SK-N-SH treated with all-trans-retinoic acid at 6 μM for 48 hours (cell line): ENCODE data around the gene KCTD5.

Source experiments
- ATAC-seq: fragments of 200-7000 bp; cut with Tn5 transposase; 3 replicates; pipeline ENCODE4 v1.9.1; 2020; ENCODE audit warnings: mild to moderate bottlenecking, moderate library complexity
- ARNTL ChIP-seq: fragments of 450-650 bp; formaldehyde crosslinking; IDR thresholded peaks from 2 replicates; pipeline ENCODE4 v1.5.0; 2020; ENCODE audit warnings: low read depth, mild to moderate bottlenecking, moderate library complexity, borderline replicate concordance
- BACH2 ChIP-seq: fragments of 250-450 bp; sonication (Bioruptor Pico); IDR thresholded peaks from 2 replicates; pipeline ENCODE4 v1.9.0; 2021; ENCODE audit warnings: mild to moderate bottlenecking, borderline replicate concordance
- CSDC2 ChIP-seq: fragments of 250-450 bp; sonication (Bioruptor Pico); IDR thresholded peaks from 2 replicates; pipeline ENCODE4 v1.5.0; 2020; ENCODE audit warnings: mild to moderate bottlenecking, moderate library complexity
- CSRNP3 ChIP-seq: fragments of 250-450 bp; sonication (Bioruptor Pico); IDR thresholded peaks from 2 replicates; pipeline ENCODE4 v1.5.1; 2021; ENCODE audit warnings: mild to moderate bottlenecking, moderate library complexity
- GLIS3 ChIP-seq: fragments of 250-450 bp; sonication (Bioruptor Pico); IDR thresholded peaks from 2 replicates; pipeline ENCODE4 v1.5.0; 2020; ENCODE audit warnings: mild to moderate bottlenecking, moderate library complexity
- OSR1 ChIP-seq: fragments of 250-450 bp; sonication (Bioruptor Pico); IDR thresholded peaks from 2 replicates; pipeline ENCODE4 v1.8.0; 2022; ENCODE audit warnings: moderate library complexity, mild to moderate bottlenecking, inconsistent platforms
- PATZ1 ChIP-seq: fragments of 250-450 bp; sonication (Bioruptor Pico); IDR thresholded peaks from 2 replicates; pipeline ENCODE4 v1.8.0; 2020; ENCODE audit warnings: mild to moderate bottlenecking, moderate library complexity, borderline replicate concordance
- POU6F1 ChIP-seq: fragments of 250-450 bp; sonication (Bioruptor Pico); IDR thresholded peaks from 2 replicates; pipeline ENCODE4 v1.8.0; 2021; ENCODE audit warnings: low read depth, mild to moderate bottlenecking, moderate library complexity, borderline replicate concordance
- RARB ChIP-seq: fragments of 250-450 bp; sonication (Bioruptor Pico); IDR thresholded peaks from 2 replicates; pipeline ENCODE4 v1.8.0; 2021; ENCODE audit warnings: mild to moderate bottlenecking, moderate library complexity
- SNAI2 ChIP-seq: fragments of 250-450 bp; sonication (Bioruptor Pico); IDR thresholded peaks from 2 replicates; pipeline ENCODE4 v1.5.0; 2020; ENCODE audit warnings: mild to moderate bottlenecking, moderate library complexity
- TCF4 ChIP-seq: fragments of 250-450 bp; sonication (Bioruptor Pico); IDR thresholded peaks from 2 replicates; pipeline ENCODE4 v1.8.0; 2021; ENCODE audit warnings: mild to moderate bottlenecking, moderate library complexity, borderline replicate concordance
- TOX ChIP-seq: fragments of 250-450 bp; sonication (Bioruptor Pico); IDR thresholded peaks from 2 replicates; pipeline ENCODE4 v1.8.0; 2021; ENCODE audit warnings: mild to moderate bottlenecking, moderate library complexity, borderline replicate concordance
- TSHZ2 ChIP-seq: fragments of 250-450 bp; sonication (Bioruptor Pico); IDR thresholded peaks from 2 replicates; pipeline ENCODE4 v1.5.0; 2020; ENCODE audit warnings: mild to moderate bottlenecking, moderate library complexity
- ZC3H10 ChIP-seq: fragments of 250-450 bp; sonication (Bioruptor Pico); IDR thresholded peaks from 2 replicates; pipeline ENCODE4 v1.5.1; 2021; ENCODE audit warnings: mild to moderate bottlenecking, moderate library complexity
- ZFP3 ChIP-seq: fragments of 250-450 bp; sonication (Bioruptor Pico); IDR thresholded peaks from 2 replicates; pipeline ENCODE4 v1.5.0; 2020; ENCODE audit warnings: mild to moderate bottlenecking, moderate library complexity
- ZFP30 ChIP-seq: fragments of 450-650 bp; formaldehyde crosslinking; IDR thresholded peaks from 2 replicates; pipeline ENCODE4 v1.5.0; 2022; ENCODE audit warnings: mild to moderate bottlenecking, moderate library complexity
- ZNF565 ChIP-seq: fragments of 450-650 bp; formaldehyde crosslinking; conservative IDR thresholded peaks from 2 replicates; pipeline ENCODE4 v1.5.0; 2020; ENCODE audit warnings: low read depth, mild to moderate bottlenecking, moderate library complexity
- ZNF70 ChIP-seq: fragments of 450-650 bp; formaldehyde crosslinking; IDR thresholded peaks from 2 replicates; pipeline ENCODE4 v1.5.0; 2020; ENCODE audit warnings: mild to moderate bottlenecking, moderate library complexity
- ZNF8 ChIP-seq: fragments of 450-650 bp; formaldehyde crosslinking; IDR thresholded peaks from 2 replicates; pipeline ENCODE4 v1.5.0; 2020; ENCODE audit warnings: mild to moderate bottlenecking, moderate library complexity

KCTD5 gene

GRCh38 chr16:2753733-2754020, 71.4 kb downstream of the KCTD5 start:
- 0 out of 3 replicates have a peak, but pooled peaks have one; percentile 13 for ATAC-seq

GRCh38 chr16:2755158-2755557, 72.8 kb downstream of the KCTD5 start:
- no peak for ATAC-seq

More at GRCh38 chr16:2753733-2754020, 71.4 kb downstream of the KCTD5 start:
- TF ChIP-seq BACH2 (no peak), ZNF565 (CRISPR knock-in tag) (no peak), TSHZ2 (no peak)

GRCh38 chr16:2756288-2757015, 74.1 kb downstream of the KCTD5 start:
- ATAC-seq, result no peak
- TF ChIP-seq GLIS3 (CRISPR knock-in tag) (no peak), TSHZ2 (no peak), POU6F1 (no peak), ZC3H10 (CRISPR knock-in tag) (no peak), SNAI2 (no peak)

More at GRCh38 chr16:2755158-2755557, 72.8 kb downstream of the KCTD5 start:
- TF ChIP-seq TCF4, result no peak
- TF ChIP-seq ZNF70 (CRISPR knock-in tag), result no peak
- TF ChIP-seq ZC3H10 (CRISPR knock-in tag), result no peak
- no peak for TF ChIP-seq CSDC2 (CRISPR knock-in tag)
- no peak for TF ChIP-seq POU6F1
- no peak for TF ChIP-seq ZNF8 (CRISPR knock-in tag)

GRCh38 chr16:2757344-2757743, 75.0 kb downstream of the KCTD5 start:
- ATAC-seq, result no peak
- no peak for TF ChIP-seq CSDC2 (CRISPR knock-in tag)
- no peak for TF ChIP-seq ARNTL (CRISPR knock-in tag)
- TF ChIP-seq BACH2, result no peak
- no peak for TF ChIP-seq PATZ1 (CRISPR knock-in tag)
- no peak for TF ChIP-seq GLIS3 (CRISPR knock-in tag)
- no peak for TF ChIP-seq CSRNP3 (CRISPR knock-in tag)
- no peak for TF ChIP-seq RARB (CRISPR knock-in tag)
- TF ChIP-seq OSR1 (CRISPR knock-in tag), result no peak
- no peak for TF ChIP-seq ZNF8 (CRISPR knock-in tag)
- TF ChIP-seq ZNF70 (CRISPR knock-in tag), result no peak
- TF ChIP-seq ZFP30, result no peak
- TF ChIP-seq TCF4, result no peak
- no peak for TF ChIP-seq TOX
- no peak for TF ChIP-seq ZFP3 (CRISPR knock-in tag)
- TF ChIP-seq ZNF565 (CRISPR knock-in tag), result no peak
- TF ChIP-seq, all 23 proteins: peak for 0
